ENCODE measurements around the gene PREB. TPM values are rescaled to one million over a fixed set of nuclear protein-coding genes. Genes with fewer than 3 reads are reported as not detected.

Gene PREB
- total and polyA plus RNA-seq, 2 of the 13 experiments (the other 11 are each of a cell fraction or from before 2014, with no cell fraction given): 112 to 192 TPM

DNA sequence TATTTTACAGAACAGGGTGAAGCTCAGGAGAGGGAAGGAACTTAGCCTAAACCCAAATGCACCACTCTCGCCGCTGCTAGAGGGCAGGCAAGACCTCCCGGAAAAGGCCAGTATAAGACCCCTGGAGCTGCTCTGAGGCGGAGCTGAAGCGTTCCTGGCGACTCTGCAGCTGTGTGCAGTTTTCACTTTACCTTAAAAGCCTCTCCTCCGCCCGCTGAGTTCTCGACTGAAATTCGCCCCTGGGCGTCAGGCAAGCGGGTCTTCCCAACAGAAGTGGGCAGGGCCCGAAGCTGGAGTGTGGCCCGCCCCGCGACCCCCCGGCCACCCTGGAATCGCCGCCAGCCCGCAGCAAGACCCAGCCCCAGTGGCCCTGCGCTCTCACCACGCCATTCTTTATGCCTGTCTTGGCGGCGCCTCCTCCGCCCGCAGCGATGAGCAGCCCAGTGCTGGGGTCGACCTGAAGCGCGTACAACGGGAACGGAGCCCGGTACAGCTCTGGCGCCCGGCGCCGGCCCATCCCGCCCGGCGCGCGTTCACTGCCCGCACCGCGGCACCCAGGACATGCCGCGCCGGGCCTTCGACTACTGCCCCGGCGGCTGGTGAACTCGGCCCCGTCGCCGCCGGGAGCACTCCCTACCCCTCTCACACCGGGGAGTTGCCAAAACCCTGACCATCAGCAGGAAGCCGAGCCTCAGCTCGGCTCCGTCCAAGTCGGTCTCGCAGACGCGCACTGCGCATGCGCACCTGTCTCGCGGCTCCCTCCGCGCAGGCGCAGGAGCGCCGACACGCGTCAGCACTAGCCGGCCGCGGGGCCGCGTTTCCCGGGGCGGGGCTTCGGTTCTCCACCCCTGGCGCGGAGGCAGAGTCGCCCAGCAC lies at the start of gene PREB (continued):
- TF ChIP-seq NONO (IDR thresholded peaks at IDR 0.05): no peak
- peak; percentile 57; the same call in 1 of the 2 replicates for TF ChIP-seq NONO (CRISPR knock-in tag; conservative IDR thresholded peaks at IDR 0.05)
- TF ChIP-seq, protein P1, sequence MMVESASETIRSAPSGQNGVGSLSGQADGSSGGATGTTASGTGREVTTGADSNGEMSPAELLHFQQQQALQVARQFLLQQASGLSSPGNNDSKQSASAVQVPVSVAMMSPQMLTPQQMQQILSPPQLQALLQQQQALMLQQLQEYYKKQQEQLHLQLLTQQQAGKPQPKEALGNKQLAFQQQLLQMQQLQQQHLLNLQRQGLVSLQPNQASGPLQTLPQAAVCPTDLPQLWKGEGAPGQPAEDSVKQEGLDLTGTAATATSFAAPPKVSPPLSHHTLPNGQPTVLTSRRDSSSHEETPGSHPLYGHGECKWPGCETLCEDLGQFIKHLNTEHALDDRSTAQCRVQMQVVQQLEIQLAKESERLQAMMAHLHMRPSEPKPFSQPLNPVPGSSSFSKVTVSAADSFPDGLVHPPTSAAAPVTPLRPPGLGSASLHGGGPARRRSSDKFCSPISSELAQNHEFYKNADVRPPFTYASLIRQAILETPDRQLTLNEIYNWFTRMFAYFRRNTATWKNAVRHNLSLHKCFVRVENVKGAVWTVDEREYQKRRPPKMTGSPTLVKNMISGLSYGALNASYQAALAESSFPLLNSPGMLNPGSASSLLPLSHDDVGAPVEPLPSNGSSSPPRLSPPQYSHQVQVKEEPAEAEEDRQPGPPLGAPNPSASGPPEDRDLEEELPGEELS (CRISPR knock-in tag; IDR thresholded peaks at IDR 0.05): no peak; the same call in 1 of the 2 replicates
- TF ChIP-seq, protein P2, sequence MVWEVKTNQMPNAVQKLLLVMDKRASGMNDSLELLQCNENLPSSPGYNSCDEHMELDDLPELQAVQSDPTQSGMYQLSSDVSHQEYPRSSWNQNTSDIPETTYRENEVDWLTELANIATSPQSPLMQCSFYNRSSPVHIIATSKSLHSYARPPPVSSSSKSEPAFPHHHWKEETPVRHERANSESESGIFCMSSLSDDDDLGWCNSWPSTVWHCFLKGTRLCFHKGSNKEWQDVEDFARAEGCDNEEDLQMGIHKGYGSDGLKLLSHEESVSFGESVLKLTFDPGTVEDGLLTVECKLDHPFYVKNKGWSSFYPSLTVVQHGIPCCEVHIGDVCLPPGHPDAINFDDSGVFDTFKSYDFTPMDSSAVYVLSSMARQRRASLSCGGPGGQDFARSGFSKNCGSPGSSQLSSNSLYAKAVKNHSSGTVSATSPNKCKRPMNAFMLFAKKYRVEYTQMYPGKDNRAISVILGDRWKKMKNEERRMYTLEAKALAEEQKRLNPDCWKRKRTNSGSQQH (CRISPR knock-in tag; IDR thresholded peaks at IDR 0.05; ENCODE audit: low read depth): 0 out of 2 replicates have a peak, but pooled peaks have one; percentile 57
- TF ChIP-seq, protein P3, sequence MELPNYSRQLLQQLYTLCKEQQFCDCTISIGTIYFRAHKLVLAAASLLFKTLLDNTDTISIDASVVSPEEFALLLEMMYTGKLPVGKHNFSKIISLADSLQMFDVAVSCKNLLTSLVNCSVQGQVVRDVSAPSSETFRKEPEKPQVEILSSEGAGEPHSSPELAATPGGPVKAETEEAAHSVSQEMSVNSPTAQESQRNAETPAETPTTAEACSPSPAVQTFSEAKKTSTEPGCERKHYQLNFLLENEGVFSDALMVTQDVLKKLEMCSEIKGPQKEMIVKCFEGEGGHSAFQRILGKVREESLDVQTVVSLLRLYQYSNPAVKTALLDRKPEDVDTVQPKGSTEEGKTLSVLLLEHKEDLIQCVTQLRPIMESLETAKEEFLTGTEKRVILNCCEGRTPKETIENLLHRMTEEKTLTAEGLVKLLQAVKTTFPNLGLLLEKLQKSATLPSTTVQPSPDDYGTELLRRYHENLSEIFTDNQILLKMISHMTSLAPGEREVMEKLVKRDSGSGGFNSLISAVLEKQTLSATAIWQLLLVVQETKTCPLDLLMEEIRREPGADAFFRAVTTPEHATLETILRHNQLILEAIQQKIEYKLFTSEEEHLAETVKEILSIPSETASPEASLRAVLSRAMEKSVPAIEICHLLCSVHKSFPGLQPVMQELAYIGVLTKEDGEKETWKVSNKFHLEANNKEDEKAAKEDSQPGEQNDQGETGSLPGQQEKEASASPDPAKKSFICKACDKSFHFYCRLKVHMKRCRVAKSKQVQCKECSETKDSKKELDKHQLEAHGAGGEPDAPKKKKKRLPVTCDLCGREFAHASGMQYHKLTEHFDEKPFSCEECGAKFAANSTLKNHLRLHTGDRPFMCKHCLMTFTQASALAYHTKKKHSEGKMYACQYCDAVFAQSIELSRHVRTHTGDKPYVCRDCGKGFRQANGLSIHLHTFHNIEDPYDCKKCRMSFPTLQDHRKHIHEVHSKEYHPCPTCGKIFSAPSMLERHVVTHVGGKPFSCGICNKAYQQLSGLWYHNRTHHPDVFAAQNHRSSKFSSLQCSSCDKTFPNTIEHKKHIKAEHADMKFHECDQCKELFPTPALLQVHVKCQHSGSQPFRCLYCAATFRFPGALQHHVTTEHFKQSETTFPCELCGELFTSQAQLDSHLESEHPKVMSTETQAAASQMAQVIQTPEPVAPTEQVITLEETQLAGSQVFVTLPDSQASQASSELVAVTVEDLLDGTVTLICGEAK (IDR thresholded peaks at IDR 0.05): no peak
- TF ChIP-seq, protein P3 (CRISPR knock-in tag; IDR thresholded peaks at IDR 0.05): peak; percentile 50; the same call in 1 of the 2 replicates
- TF ChIP-seq, protein P4, sequence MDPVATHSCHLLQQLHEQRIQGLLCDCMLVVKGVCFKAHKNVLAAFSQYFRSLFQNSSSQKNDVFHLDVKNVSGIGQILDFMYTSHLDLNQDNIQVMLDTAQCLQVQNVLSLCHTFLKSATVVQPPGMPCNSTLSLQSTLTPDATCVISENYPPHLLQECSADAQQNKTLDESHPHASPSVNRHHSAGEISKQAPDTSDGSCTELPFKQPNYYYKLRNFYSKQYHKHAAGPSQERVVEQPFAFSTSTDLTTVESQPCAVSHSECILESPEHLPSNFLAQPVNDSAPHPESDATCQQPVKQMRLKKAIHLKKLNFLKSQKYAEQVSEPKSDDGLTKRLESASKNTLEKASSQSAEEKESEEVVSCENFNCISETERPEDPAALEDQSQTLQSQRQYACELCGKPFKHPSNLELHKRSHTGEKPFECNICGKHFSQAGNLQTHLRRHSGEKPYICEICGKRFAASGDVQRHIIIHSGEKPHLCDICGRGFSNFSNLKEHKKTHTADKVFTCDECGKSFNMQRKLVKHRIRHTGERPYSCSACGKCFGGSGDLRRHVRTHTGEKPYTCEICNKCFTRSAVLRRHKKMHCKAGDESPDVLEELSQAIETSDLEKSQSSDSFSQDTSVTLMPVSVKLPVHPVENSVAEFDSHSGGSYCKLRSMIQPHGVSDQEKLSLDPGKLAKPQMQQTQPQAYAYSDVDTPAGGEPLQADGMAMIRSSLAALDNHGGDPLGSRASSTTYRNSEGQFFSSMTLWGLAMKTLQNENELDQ (CRISPR knock-in tag; IDR thresholded peaks at IDR 0.05; ENCODE audit: borderline replicate concordance): no peak
- no peak for TF ChIP-seq ZMYM3 (CRISPR knock-in tag; IDR thresholded peaks at IDR 0.05)
- peak; percentile 61; the same call in 1 of the 2 replicates for TF ChIP-seq DMAP1 (CRISPR knock-in tag; IDR thresholded peaks at IDR 0.05)
- no peak; the same call in 1 of the 2 replicates for TF ChIP-seq ZNF34 (CRISPR knock-in tag; IDR thresholded peaks at IDR 0.05; ENCODE audit: borderline replicate concordance)
- TF ChIP-seq SNAI1 (CRISPR knock-in tag; IDR thresholded peaks at IDR 0.05; ENCODE audit: borderline replicate concordance): no peak
- no peak for TF ChIP-seq PHF5A (CRISPR knock-in tag; IDR thresholded peaks at IDR 0.05; ENCODE audit: low read depth, unreplicated experiment)
- TF ChIP-seq KDM2A (CRISPR knock-in tag; IDR thresholded peaks at IDR 0.05; ENCODE audit: borderline replicate concordance, low read depth): peak; percentile 65

Data from HepG2 (cell line).